ENCODE data around the gene ZNF264. TPM values are rescaled to one million over a fixed set of nuclear protein-coding genes. Genes with fewer than 3 reads are reported as not detected.

The ZNF264 gene
- total and polyA plus RNA-seq, 9 donors, result 7.9 to 36.2 (median 10.4) TPM

- H3K9me3 ChIP-seq (replicated peaks; ENCODE audit: control insufficient read depth, low read depth, low read length), result no peaks in the 10 kb centered on the region
- 93% methylated on average over 4 of the region's 4 CpGs for WGBS (ENCODE audit: insufficient coverage)
- H3K36me3 ChIP-seq (ENCODE audit: control insufficient read depth, insufficient read depth, low read length), result no peaks in the 10 kb centered on the region
- no peak overlapping the region for H3K27ac ChIP-seq (ENCODE audit: low read length)
- H3K4me1 ChIP-seq (ENCODE audit: control insufficient read depth, insufficient read depth, low read length), result no peaks in the 10 kb centered on the region
- H3K4me3 ChIP-seq (ENCODE audit: low read length), result no peak overlapping the region
- DNase-seq, result no peak
- H3K27me3 ChIP-seq (ENCODE audit: control insufficient read depth, insufficient read depth, low read length), result no peaks in the 10 kb centered on the region
Measured at GRCh38 chr19:57269515-57270250, 78.4 kb downstream of the ZNF264 start.

GRCh38 chr19:57271280-57271679 is 80.0 kb downstream of the ZNF264 start:
- Histone ChIP-seq H3K27me3 (ENCODE audit: control insufficient read depth, insufficient read depth, low read length) (no peaks in the 10 kb centered on the region), H3K36me3 (ENCODE audit: control insufficient read depth, insufficient read depth, low read length) (no peaks in the 10 kb centered on the region), H3K4me1 (ENCODE audit: control insufficient read depth, insufficient read depth, low read length) (no peaks in the 10 kb centered on the region), H3K9me3 (replicated peaks; ENCODE audit: control insufficient read depth, low read depth, low read length) (no peaks in the 10 kb centered on the region), H3K4me3 (ENCODE audit: low read length) (no peak overlapping the region), H3K27ac (ENCODE audit: low read length) (no peak overlapping the region)
- no peak for DNase-seq
- WGBS (ENCODE audit: insufficient coverage), result 88% methylated on average over 6 of the region's 8 CpGs

Other genes with a start within 250 kb of the ZNF264 start
- not detected for gene USP29, start 71.5 kb upstream of the ZNF264 start, total RNA-seq
- not detected for gene USP29, start 71.5 kb upstream of the ZNF264 start, polyA plus RNA-seq (ENCODE audit: insufficient read depth in 1 of 8, insufficient read length in 8 of 8, low replicate concordance in 1 of 8)
- gene ZIM3, start 46.3 kb upstream of the ZNF264 start, total RNA-seq, result not detected
- gene ZIM3, start 46.3 kb upstream of the ZNF264 start, polyA plus RNA-seq (ENCODE audit: insufficient read depth in 1 of 8, insufficient read length in 8 of 8, low replicate concordance in 1 of 8), result not detected
- not detected for gene DUXA, start 24.0 kb upstream of the ZNF264 start, total RNA-seq
- gene DUXA, start 24.0 kb upstream of the ZNF264 start, polyA plus RNA-seq (ENCODE audit: insufficient read depth in 1 of 8, insufficient read length in 8 of 8, low replicate concordance in 1 of 8), result not detected
- gene AURKC, start 39.5 kb downstream of the ZNF264 start, total RNA-seq, result 1.0 TPM
- 1 to 10 TPM in 5 of 8 donors, under 1 TPM in 3; 0.53 to 2.3 (median 1.2) TPM for gene AURKC, start 39.5 kb downstream of the ZNF264 start, polyA plus RNA-seq (ENCODE audit: insufficient read depth in 1 of 8, insufficient read length in 8 of 8, low replicate concordance in 1 of 8)
- 23.3 TPM for gene ZNF805, start 49.1 kb downstream of the ZNF264 start, total RNA-seq
- gene ZNF805, start 49.1 kb downstream of the ZNF264 start, polyA plus RNA-seq (ENCODE audit: insufficient read depth in 1 of 8, insufficient read length in 8 of 8, low replicate concordance in 1 of 8), result 1 to 10 TPM; 2.8 to 5.7 (median 4.5) TPM
- gene ZNF460, start 89.0 kb downstream of the ZNF264 start, total RNA-seq, result 56.8 TPM
- 1 to 10 TPM; 1.2 to 4.2 (median 2.9) TPM for gene ZNF460, start 89.0 kb downstream of the ZNF264 start, polyA plus RNA-seq (ENCODE audit: insufficient read depth in 1 of 8, insufficient read length in 8 of 8, low replicate concordance in 1 of 8)
- 13.8 TPM for gene ZNF543, start 129.0 kb downstream of the ZNF264 start, total RNA-seq
- gene ZNF543, start 129.0 kb downstream of the ZNF264 start, polyA plus RNA-seq (ENCODE audit: insufficient read depth in 1 of 8, insufficient read length in 8 of 8, low replicate concordance in 1 of 8), result 1 to 10 TPM; 4.4 to 7.3 (median 5.5) TPM
- gene ZNF304, start 159.8 kb downstream of the ZNF264 start, total RNA-seq, result 11.4 TPM
- gene ZNF304, start 159.8 kb downstream of the ZNF264 start, polyA plus RNA-seq (ENCODE audit: insufficient read depth in 1 of 8, insufficient read length in 8 of 8, low replicate concordance in 1 of 8), result 10 to 100 TPM in 1 of 8 donors, 1 to 10 TPM in 7; 8.3 to 10.6 (median 9.0) TPM
- gene TRAPPC2B, start 172.1 kb downstream of the ZNF264 start, total RNA-seq, result 20.7 TPM
- 10 to 100 TPM; 11.8 to 16.6 (median 13.6) TPM for gene TRAPPC2B, start 172.1 kb downstream of the ZNF264 start, polyA plus RNA-seq (ENCODE audit: insufficient read depth in 1 of 8, insufficient read length in 8 of 8, low replicate concordance in 1 of 8)
- gene ZNF547, start 172.1 kb downstream of the ZNF264 start, total RNA-seq, result 4.7 TPM
- 1 to 10 TPM; 2.4 to 4.7 (median 3.4) TPM for gene ZNF547, start 172.1 kb downstream of the ZNF264 start, polyA plus RNA-seq (ENCODE audit: insufficient read depth in 1 of 8, insufficient read length in 8 of 8, low replicate concordance in 1 of 8)
- gene ZNF548, start 198.4 kb downstream of the ZNF264 start, total RNA-seq, result 19.6 TPM
- 10 to 100 TPM; 11.8 to 18.6 (median 14.3) TPM for gene ZNF548, start 198.4 kb downstream of the ZNF264 start, polyA plus RNA-seq (ENCODE audit: insufficient read depth in 1 of 8, insufficient read length in 8 of 8, low replicate concordance in 1 of 8)
- 12.5 TPM for gene ZNF17, start 219.7 kb downstream of the ZNF264 start, total RNA-seq
- gene ZNF17, start 219.7 kb downstream of the ZNF264 start, polyA plus RNA-seq (ENCODE audit: insufficient read depth in 1 of 8, insufficient read length in 8 of 8, low replicate concordance in 1 of 8), result 1 to 10 TPM; 5.6 to 8.5 (median 6.6) TPM
- gene ZNF749, start 243.8 kb downstream of the ZNF264 start, total RNA-seq, result 11.3 TPM
- gene ZNF749, start 243.8 kb downstream of the ZNF264 start, polyA plus RNA-seq (ENCODE audit: insufficient read depth in 1 of 8, insufficient read length in 8 of 8, low replicate concordance in 1 of 8), result 1 to 10 TPM; 3.8 to 8.0 (median 6.0) TPM

Measured in muscle of leg (tissue), 11 donors.